GM19023 (cell line): Measurements from ENCODE around the gene MYOF.
"Not testable (repeated sequence)": the region's sequence is repeated elsewhere in the genome, so short reads cannot be mapped to it uniquely, and the experiment has no call there.

Experiments
- ATAC-seq: cut with Tn5 transposase; IDR thresholded peaks from one replicate; pipeline ENCODE4 v1.9.1; 2021; ENCODE audit warnings: mild to moderate bottlenecking, moderate library complexity; ENCODE audit not compliant: unreplicated experiment

MYOF gene

GRCh38 chr10:93358398-93358797 lies 123.7 kb downstream of the MYOF start:
- not testable (repeated sequence) for ATAC-seq

- ATAC-seq, result no peak
These were observed 124.5 kb downstream of the MYOF start for GRCh38 chr10:93357680-93358079.

- no peak for ATAC-seq
These were observed 125.6 kb downstream of the MYOF start for GRCh38 chr10:93356516-93356915.

GRCh38 chr10:93352638-93353383 lies 129.3 kb downstream of the MYOF start:
- no peak for ATAC-seq

GRCh38 chr10:93346694-93347093 lies 135.4 kb downstream of the MYOF start:
- ATAC-seq, result no peak

GRCh38 chr10:93346108-93346507 lies 136.0 kb downstream of the MYOF start:
- no peak for ATAC-seq

- no peak for ATAC-seq
These were observed 137.4 kb downstream of the MYOF start for GRCh38 chr10:93344691-93345090.

- no peak for ATAC-seq
These were observed 139.2 kb downstream of the MYOF start for GRCh38 chr10:93342921-93343320.

GRCh38 chr10:93342366-93342765 lies 139.8 kb downstream of the MYOF start:
- no peak for ATAC-seq

GRCh38 chr10:93337309-93337721 lies 144.8 kb downstream of the MYOF start:
- ATAC-seq, result no peak

- no peak for ATAC-seq
These were observed 145.5 kb downstream of the MYOF start for GRCh38 chr10:93336678-93337077.

- ATAC-seq, result no peak
These were observed 146.0 kb downstream of the MYOF start for GRCh38 chr10:93336110-93336509.

GRCh38 chr10:93334901-93335327 lies 147.2 kb downstream of the MYOF start:
- no peak for ATAC-seq

- ATAC-seq, result no peak
These were observed 148.0 kb downstream of the MYOF start for GRCh38 chr10:93334181-93334580.

- no peak for ATAC-seq
These were observed 148.7 kb downstream of the MYOF start for GRCh38 chr10:93333278-93333978.

- ATAC-seq, result no peak
These were observed 151.3 kb downstream of the MYOF start for GRCh38 chr10:93330824-93331223.

- no peak for ATAC-seq
These were observed 162.2 kb downstream of the MYOF start for GRCh38 chr10:93319896-93320295.

GRCh38 chr10:93319096-93319495 lies 163.0 kb downstream of the MYOF start:
- ATAC-seq, result no peak

GRCh38 chr10:93315246-93315645 lies 166.9 kb downstream of the MYOF start:
- ATAC-seq, result no peak

GRCh38 chr10:93314656-93315055 lies 167.5 kb downstream of the MYOF start:
- not testable (repeated sequence) for ATAC-seq

GRCh38 chr10:93313798-93314197 lies 168.3 kb downstream of the MYOF start:
- no peak for ATAC-seq

GRCh38 chr10:93309062-93309461 lies 173.1 kb downstream of the MYOF start:
- no peak for ATAC-seq
